Fibroblast of upper back skin (primary cell): ENCODE measurements around the gene LMO3.

ENCODE experiments used
- DNase-seq: peaks from one replicate; pipeline ENCODE4 v3.0.0-alpha.2; 2013

Gene LMO3

DNA sequence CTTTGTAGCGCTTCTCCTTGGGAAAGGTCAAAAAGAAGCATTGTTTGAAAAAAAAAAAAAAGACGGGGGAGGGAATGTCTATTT lies at the start of gene LMO3:
Gene LMO3, minus strand, starts transcription at position 46 of the 84 bp plus-strand sequence. CDS start 5,302 bp downstream, outside the sequence.
- no peak for DNase-seq

DNA sequence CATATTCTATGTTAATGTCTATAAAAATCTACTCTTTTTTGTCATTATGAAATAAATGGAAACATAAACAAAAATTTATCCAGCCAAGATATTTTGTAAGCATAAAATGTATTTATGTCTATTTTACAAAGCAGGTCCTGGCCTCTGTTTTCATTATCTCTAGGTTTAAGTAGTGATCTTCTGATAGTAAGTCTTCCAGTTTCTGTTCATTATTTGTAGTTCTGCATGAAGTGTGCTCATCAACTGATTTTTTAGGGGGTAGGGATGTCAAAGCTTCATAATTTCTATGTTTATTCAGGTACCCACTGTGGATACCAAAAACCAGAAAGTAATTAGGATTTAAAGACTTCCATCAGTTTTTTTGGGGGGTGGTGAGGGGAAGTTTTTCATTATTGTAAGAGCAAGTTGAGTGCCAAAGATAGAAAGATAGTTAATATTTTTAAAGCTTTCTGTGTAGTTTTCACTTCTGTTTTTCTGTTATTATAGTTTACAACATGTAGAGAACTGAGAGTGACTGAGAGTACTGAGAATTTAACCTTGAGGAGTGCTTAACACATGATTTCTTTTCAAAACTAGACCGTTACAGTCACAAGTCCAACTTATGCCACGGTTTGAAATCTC lies 30.6 kb upstream of the LMO3 start:
- no peak for DNase-seq

DNA sequence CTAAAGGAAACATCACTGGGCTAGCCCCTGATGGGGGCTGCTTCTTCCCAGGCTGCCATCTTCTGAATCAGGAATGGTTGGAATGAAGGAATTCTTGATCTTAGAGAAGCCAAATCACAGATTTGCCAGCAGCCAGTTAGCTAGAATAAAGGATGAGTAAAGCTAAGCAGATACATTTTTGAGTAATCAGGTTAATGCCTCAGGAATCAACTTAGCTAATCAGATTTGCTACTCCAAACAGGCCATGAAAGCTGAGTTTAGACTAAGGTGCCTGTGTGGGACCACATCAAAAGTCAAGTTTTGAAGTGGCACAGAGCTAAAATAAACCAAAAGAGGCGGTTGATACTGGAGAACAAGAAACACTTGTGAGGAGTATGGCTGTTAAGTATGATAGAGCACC lies 28.8 kb upstream of the LMO3 start:
- DNase-seq = no peak

DNA sequence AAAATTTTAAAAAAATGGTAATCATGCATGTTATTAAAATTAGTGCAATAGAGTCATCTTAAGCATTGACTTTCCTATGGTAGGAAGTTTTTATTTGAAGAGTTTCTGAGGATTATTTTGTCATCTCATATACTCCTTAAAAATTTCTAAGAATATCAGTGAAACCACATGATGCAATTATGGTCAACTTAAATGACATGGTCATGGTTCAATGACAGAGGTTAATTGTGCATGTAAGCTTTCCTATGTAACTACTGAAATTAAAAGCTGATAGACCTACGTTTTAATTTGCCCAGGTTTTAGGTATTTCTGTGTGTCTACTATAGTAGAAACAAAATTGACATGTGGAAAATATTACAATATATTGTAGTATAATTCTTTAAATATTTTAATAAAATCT lies 21.0 kb upstream of the LMO3 start:
- DNase-seq = no peak

DNA sequence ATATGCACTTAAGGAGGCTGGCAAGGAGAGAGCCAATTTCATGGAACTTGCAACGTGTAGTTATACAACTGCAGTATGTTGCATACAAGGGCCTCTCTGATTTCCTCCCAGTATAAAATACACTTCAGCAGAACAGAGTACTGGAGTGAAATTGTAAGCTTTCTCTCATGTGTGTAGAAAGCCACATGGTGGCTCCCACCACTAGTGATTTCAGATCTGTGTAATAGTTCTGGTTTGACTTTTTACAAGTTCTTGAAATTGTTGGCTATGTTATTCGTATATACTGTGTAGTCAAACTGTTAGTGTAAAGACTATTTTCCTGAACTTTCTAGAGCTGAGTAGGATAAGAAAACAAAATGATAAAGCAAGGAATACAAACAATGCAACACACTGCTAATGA lies 16.4 kb upstream of the LMO3 start:
- no peak for DNase-seq

DNA sequence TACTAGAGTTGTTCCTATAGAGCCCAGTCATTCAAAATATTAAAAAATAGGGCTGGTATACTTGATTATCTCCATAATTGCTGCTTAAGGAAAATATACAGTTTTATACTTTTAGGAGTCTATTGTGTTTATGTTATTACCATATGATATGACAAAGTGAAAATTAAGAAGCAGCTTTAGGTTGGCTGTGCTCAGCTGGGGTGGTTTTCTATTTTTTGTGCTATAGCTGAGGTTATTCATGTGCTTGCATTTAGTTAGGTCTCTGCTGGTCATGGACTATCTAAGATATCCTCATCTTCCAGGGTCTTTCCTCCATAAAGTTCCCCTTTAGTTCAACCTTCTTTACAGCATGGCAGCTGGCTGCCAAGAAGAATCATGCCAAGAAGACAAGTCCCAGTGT lies 13.6 kb upstream of the LMO3 start:
- no peak for DNase-seq

DNA sequence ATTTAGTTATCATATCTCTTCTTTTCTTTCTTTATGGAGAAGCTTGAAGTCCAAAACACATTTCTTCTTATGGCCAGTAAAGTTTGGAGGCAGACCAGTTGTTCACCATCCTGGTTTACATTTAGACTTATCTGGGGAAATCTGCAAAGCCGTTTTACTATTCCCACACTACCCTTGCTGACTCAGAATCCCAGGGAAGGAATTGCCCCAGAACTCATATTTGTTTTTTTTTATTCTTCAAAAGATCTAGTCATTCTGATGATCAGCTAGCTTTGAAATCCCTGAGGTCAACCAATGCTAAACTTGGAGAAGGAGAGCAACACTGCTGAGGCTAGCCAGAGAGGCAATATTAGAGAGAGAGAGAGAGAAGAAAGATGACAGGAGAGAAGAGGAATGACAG lies 12.3 kb upstream of the LMO3 start:
- no peak for DNase-seq

DNA sequence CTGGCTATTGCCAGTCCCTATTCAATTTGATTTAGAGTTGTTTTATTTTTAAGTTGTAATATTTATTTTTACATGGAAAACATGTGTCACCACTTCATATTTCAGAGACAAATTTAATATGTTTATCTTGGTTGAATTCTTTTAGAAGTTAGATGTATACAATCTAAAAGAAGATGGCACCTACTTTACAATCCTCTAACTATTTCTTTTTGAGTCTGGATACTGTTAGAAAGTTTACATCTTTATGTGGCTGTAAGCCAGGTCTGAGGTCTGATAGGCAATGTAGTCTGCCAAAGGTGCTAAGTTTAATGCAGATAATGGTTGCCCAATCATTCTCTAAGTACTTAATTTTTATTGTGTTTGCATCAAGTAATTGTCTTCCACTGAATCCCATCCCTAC lies 7.2 kb upstream of the LMO3 start:
- DNase-seq = no peak

DNA sequence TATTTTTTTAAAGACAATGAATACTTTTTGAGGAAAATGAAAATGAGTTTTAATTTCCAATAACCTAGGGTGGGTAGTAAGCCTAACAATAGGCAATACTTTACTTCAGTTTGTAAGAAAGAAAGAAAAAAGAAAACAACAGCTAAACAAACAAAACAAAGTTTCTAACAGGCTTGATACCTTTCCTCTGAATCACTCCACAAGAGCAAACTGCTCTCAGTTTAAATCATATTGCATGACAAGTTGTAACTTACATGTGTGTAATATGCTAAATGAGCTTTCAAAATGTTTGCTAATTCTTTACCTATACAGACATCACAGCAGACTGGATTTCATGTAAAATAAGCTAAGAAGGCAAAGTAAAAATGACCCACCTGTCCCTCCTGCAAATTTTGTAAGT lies 6.7 kb upstream of the LMO3 start:
- no peak for DNase-seq

DNA sequence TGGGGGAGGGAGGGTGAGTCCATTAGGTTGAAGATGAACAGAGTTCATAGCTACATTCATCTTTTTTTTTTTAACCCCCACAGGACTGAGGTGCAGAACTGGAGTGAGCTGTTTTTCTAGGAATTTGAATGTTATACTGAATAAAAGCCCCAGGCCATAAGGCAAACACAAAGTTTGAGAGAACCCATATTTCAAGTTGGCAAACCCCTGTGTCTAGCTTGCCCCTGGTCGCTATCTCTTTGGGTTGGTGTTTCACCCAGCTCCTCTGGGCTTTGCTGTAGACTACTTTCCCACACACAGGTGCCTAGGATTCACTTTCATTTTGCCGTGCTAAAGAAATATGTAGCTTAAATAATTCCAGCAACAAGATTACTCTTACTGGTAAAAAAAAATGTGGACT lies 5.2 kb upstream of the LMO3 start:
- DNase-seq = no peak

DNA sequence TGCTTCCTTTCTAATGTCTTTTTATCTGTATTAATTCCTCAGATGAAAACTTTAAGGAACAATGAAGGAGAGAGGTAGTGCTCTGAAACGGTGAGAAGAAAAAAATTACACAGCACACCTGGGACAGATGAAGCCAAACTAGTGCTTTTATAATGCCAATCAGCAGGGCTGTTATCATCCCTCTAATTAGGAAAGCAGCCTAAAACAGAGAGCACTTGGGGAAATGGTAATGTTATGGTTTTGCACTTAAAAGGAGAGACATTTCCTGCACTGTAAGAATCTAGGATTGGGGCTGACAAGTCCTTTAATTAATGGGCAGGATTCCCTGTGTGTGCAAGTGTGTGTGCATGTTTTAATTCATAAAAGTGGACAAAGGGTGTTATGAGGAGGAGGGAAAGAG lies 4.8 kb upstream of the LMO3 start:
- DNase-seq = no peak

DNA sequence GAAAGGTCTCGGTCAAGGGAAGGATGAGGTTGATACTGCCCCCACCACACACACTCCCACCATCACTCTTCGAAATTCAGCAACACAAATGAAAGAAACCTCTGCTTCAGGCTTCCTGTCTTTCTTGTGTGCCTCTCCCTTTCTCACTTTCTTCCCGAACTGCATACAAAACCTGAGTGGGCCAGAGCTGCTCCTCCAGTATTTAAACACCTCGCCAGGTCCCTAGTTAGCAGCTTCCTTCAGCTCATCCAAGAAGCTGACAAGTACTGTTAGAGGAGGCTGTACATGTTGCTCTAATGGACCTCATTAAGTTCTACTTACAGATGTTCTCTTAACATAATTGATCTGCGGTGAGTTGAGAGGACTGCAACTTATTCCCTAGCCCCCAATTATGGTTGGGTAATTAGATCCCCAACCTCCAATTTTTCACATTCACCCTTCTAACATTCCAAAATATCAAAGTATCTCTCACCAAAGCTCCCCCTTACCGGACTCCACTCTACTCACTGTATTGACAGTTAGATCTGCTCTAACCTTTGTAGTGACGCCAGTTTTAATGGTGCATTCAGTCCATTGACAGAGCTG lies 4.1 kb upstream of the LMO3 start:
- no peak for DNase-seq

DNA sequence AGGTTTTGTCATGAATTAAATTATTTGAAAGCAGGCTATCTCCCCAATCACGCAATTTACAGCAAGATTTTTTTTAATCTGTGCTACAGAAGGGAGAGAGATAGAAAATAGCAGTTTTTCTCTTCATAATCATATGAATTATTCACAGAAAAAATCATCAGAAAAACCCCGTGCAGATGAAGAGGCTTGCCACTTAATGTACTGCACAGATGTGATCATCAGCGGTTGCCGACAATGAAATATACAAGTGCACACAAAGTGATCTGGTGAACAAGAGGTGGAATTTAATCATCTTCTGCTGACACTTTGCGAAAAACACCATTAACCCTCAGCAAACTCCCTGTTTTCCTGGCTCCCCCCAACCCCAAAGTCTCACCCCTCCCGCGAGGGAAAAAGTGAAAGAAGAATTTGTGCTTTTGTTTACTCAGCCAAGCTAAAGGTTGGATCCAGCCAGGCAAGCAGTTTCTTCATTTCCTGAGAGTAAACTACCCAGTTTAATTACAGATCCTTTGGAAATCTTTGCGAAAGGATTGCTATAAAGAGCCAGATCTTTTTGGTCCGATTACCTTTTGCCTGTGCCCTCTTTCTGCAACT lies 3.1 kb upstream of the LMO3 start:
- DNase-seq = no peak

DNA sequence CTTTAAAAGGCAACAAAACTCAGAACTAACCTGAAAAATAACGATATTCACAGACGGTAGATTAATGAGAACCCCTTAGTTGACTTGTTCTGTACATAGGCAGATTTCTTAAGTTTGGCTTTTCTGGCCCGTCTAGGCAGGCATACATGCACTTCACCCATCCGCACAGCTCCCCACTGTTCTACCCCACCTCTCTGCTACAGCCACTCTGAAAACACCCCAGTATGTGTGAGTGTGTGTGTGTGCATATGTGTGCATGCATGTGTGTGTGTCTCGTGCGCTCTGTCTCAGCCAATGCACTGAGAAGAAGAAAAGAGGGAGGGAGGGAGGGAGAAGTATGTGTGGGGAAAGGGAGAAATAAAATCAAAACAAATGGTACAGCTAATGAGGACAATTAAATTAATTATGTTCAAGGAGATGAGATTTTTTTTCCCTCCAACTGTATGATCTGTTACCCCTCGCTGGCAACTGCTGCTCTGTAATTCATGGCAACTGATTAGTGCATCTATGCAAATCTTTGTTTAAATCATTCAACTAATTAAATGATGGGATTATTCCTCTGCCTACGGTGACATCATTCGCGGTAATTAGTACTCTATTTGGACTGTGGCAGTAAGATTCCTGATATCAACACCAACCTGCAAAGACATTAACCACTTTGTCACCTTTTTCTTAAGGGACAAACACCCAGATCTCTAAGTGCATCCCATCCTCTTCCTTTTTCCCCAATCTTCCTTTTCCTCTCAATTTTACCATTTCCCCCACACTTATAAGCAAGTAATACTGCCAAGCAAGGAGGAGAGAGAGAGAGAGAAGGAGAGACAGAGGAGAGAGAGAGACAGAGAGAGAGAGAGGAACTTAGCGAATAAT lies 2.2 kb upstream of the LMO3 start:
- DNase-seq = no peak

DNA sequence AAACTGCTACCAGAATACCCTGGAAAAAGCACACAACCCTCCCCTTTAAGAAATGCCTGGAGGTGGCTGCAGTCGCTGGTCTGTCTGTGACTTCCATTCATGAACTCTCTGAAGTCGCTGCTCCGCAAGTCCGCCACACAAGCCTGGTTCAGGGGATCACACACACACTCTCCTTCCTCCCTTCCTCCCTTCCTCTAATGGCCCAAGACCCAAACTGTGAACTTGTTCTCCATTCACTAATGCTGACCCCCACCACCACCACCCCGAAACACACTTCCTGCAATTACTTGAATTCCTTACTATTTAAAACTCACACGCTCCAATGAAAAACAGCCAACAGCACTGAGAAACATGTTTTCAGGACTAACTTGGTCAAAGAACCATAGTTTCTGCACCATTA lies 1.0 kb upstream of the LMO3 start:
- DNase-seq = no peak

DNA sequence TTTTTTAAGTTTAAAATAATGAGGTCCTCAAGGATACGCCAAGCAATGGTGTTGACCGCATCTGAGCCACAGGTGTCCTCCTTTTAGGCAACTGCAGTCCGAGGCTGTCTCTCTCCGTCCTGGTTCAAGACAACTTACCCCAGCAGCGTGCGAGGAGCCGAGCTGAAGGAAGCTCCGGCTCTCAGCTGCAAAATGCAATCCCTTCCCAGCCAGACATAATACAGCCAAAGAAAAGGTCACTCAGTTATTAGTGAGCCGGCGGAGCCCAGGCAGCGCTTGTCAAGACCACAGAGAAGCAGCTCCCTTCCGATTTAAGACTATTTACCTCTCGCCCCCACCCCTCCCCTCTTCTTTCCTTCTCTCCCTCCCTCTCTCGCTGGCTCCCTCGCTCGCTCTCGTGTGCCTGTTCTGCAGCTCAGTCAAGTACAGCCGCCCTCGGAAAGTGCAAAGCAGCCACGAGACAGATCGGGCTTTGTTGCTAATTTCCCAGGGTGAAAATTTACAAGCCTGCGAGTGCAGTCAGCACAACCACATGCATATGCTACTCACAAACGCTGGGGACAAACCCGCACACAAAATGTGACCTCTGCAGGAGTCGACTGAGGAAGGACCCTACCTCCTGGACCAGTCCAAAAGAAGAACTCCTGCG lies 363 bp upstream of the LMO3 start:
- no peak for DNase-seq

DNA sequence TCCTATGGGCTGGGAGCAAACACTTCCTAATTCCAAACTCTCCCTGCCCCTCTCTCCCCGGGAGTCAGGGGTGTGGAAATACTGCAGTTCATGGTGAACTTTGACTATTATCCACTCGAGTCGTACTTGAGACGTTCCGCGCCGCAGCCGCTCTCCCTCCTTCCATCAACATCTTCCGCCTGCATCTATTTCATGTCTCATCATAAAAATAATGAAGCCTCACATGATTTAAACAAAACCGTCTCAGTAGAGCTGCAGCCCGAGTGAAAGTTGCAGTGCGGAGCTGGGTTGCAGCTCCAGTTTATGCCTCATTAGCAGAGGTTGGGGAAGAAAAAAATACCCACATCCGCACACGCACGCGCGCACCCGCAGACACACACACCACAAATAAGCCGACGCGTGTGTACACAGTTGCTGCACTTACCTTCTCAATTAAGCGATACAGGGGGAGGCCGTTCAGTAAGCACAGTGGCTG lies 283 bp downstream of the LMO3 start:
- no peak for DNase-seq

DNA sequence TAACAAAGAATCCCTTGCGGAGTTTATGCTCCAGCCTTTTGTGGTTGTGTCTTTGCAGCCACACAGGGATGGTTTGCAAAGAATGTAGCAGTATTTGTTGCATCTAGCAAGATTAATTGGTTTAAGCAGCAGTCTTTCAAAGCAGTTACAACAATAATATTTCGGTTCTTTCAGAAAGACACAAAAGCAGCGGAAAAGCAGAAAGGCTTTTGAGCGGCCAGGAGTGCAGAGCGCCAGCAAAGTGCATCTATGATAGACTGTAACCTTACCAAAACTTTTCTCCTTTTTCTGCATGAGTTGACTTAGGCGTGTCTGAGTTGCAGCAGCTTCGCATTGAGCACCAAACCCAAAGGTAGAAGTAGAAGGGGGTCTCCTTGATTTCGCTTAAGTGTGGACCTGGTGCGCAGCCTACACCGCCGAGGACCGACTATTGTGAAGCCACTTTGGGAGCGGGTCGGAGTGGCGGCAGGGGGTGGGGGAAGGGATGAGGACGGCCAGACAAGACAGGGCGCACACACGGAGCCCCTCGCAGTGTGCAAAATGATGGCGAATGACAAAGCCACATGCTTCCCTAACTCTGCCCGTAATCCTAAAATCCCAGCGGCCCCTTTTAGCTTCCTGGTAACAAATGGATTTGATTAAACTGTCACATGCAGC lies 1.2 kb downstream of the LMO3 start:
- DNase-seq = no peak

DNA sequence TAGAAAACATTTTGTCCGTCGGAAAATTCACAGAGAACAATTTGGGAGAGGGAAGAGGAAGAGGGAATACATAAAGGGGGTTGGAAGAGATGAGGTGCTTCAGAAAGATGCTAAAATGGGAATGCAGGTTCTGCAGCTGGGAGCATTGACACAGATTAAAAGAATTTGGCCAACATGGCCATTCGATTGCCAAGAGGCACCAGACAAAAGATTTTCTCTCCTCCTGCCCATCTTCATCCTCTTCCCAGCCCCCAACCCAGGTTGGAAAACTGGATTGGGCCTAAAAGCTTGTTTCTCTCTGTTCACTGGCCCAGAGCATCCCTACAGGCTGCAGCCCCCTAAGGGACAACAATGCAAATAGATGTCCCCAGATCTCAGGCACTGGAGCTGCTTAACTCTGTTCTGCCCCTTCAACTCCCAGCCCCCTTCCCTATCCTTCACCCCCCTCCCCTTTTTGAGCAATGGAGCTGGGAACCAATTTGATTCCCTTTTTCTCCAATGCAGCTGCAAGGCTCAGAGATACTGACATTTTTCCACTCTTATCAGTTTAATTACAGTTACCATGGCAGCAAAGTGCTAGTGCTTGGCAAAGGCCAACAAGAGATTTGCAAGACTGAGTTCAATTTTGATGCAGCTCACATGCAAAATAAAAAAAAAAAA lies 1.9 kb downstream of the LMO3 start:
- no peak for DNase-seq

DNA sequence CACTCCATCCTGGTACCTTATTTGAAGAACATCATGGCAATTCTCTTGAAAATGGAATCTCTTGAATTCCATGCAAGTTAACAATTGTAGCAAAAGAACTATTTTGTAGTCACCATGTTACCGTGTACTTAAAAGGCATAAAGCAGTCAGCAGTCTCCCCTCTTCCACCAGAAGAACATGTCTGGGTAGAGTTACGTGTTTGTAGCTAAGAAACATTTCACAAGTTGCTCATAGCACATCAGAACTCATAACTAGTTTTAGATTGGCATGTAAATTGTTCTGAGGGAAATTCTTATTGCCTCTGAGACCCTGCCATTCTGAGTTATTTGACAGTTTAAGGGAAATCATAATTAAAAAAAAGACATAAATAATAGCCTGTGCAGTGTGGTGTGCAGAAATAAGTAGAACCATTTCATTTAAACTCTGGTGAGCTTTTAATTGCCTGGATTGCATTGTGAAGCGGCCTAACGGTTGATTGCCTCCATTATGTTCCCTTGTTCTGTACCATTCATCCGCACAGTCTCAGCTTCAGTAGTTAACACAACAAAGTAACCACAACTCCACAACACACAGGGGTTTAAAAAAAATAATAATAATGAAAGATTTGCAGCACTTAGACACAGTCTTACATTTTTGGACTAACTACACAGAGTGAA lies 2.6 kb downstream of the LMO3 start:
- no peak for DNase-seq

DNA sequence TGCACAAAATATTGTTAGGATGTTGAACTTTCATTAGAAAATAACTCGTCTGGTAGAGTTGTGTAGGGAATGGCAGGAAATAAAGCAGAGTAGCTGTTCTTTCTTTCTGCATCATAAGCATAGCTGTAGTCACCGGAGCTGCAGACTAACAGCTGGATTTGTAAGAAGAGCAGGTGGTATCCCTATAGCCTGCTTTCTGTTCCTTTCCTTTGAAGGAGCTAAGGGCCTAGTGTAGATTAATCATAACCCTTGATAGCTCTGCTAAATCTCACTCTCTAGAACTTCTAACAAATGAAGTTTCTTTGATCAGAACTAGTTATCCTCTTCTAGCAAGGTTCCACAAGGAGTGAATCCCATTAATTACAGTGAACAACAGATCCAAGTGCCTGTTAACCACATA lies 3.5 kb downstream of the LMO3 start:
- DNase-seq = no peak

DNA sequence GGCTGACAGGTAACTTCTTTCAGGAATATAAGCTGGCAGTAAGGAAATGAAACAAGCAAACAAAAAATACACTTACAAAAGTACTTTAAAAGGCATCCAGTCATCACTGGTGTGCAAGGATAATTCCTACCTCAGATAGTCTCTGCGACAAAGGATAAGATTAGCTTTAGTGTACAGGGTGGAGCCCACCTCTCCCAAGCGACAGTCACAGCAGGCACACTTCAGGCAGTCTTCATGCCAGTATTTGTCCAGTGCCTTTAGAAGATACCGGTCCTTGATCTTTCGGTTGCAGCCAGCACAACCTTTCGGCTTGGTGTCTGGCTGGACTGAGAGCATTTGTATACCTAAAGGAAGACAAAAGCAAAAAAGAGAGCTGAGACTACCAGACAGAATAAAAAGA lies 5.4 kb downstream of the LMO3 start:
- DNase-seq = no peak
